ENCODE results near the gene ARHGAP28. TPM values are rescaled to one million over a fixed set of nuclear protein-coding genes. Genes with fewer than 3 reads are reported as not detected.
A peak's percentile ranks its signal among the peaks of the same experiment; 100 is the strongest.

The ARHGAP28 gene
- total and polyA plus RNA-seq, 2 experiments from 2014 or later = 0.20 TPM; not detected in 1

- Histone ChIP-seq H3F3A (ENCODE audit: insufficient read depth) (no peaks in the 10 kb centered on the region), H3K27ac (no peak overlapping the region), H2AFZ (no peak overlapping the region), H3K9me2 (ENCODE audit: insufficient read depth) (no peaks in the 10 kb centered on the region), H3K27me3 (replicated peaks; ENCODE audit: insufficient read depth) (no peaks in the 10 kb centered on the region; the same call in 1 of the 2 replicates), H3K4me1 (ENCODE audit: insufficient read depth) (no peaks in the 10 kb centered on the region), H3K4me3 (no peak overlapping the region), H3K9me3 (ENCODE audit: low read depth) (no peaks in the 10 kb centered on the region), H3K4me2 (ENCODE audit: unreplicated experiment) (no peak overlapping the region), H3K79me2 (ENCODE audit: insufficient read depth) (no peaks in the 10 kb centered on the region), H3K9ac (no peak overlapping the region), H4K20me1 (ENCODE audit: insufficient read depth) (no peaks in the 10 kb centered on the region), H3K36me3 (ENCODE audit: low read depth) (no peaks in the 10 kb centered on the region)
- 49 to 55% methylated on average over 4 of the region's 4 CpGs for WGBS, 2 experiments (ENCODE audit: low coverage in 1 of 2, low lambda C conversion rate in 2 of 2, missing lambda C conversion rate in 2 of 2)
- no peak for DNase-seq
- TF ChIP-seq EZH2phosphoT487 (IDR thresholded peaks at IDR 0.05; ENCODE audit: insufficient read depth, low read depth) = no peak
- TF ChIP-seq EZH2 (IDR thresholded peaks at IDR 0.05; ENCODE audit: insufficient read depth, poor library complexity, severe bottlenecking) = no peak
- in situ Hi-C loops (cut with MboI) = no loop called here
Observed at GRCh38 chr18:6807515-6808257, 78.2 kb downstream of the ARHGAP28 start.

- TF ChIP-seq EZH2 (IDR thresholded peaks at IDR 0.05; ENCODE audit: insufficient read depth, poor library complexity, severe bottlenecking) = no peak
- TF ChIP-seq EZH2phosphoT487 (IDR thresholded peaks at IDR 0.05; ENCODE audit: insufficient read depth, low read depth) = no peak
- in situ Hi-C loops (cut with MboI) = no loop called here
- no peak overlapping the region for H3K27ac ChIP-seq
- no peaks in the 10 kb centered on the region for H3K9me2 ChIP-seq (ENCODE audit: insufficient read depth)
- peaks cover 6% of the 10 kb centered on the region; the same call in 1 of the 2 replicates for H3K27me3 ChIP-seq (replicated peaks; ENCODE audit: insufficient read depth)
- peak; percentile 9 for DNase-seq
- H3K4me1 ChIP-seq (ENCODE audit: insufficient read depth) = no peaks in the 10 kb centered on the region
- no peaks in the 10 kb centered on the region for H3K36me3 ChIP-seq (ENCODE audit: low read depth)
- H2AFZ ChIP-seq = no peak overlapping the region
- H3F3A ChIP-seq (ENCODE audit: insufficient read depth) = no peaks in the 10 kb centered on the region
- H3K79me2 ChIP-seq (ENCODE audit: insufficient read depth) = no peaks in the 10 kb centered on the region
- H3K4me3 ChIP-seq = no peak overlapping the region
- no peak overlapping the region for H3K4me2 ChIP-seq (ENCODE audit: unreplicated experiment)
- no peaks in the 10 kb centered on the region for H4K20me1 ChIP-seq (ENCODE audit: insufficient read depth)
- no peaks in the 10 kb centered on the region for H3K9me3 ChIP-seq (ENCODE audit: low read depth)
- no peak overlapping the region for H3K9ac ChIP-seq
Observed at GRCh38 chr18:6810191-6810590, 80.7 kb downstream of the ARHGAP28 start.

- no peaks in the 10 kb centered on the region for H3K36me3 ChIP-seq (ENCODE audit: low read depth)
- WGBS, 2 experiments (ENCODE audit: low coverage in 1 of 2, low lambda C conversion rate in 2 of 2, missing lambda C conversion rate in 2 of 2) = 4 to 15% methylated on average over 1 of the region's 1 CpG
- DNase-seq = no peak
Observed at GRCh38 chr18:6811816-6812215, 82.3 kb downstream of the ARHGAP28 start.

GRCh38 chr18:6814882-6815425, 85.4 kb downstream of the ARHGAP28 start:
- Histone ChIP-seq H3K79me2 (ENCODE audit: insufficient read depth) (no peaks in the 10 kb centered on the region), H3K9ac (no peak overlapping the region), H3K9me2 (ENCODE audit: insufficient read depth) (no peaks in the 10 kb centered on the region), H3K4me3 (no peak overlapping the region), H2AFZ (no peak overlapping the region), H3F3A (ENCODE audit: insufficient read depth) (no peaks in the 10 kb centered on the region), H3K4me2 (ENCODE audit: unreplicated experiment) (no peak overlapping the region), H3K36me3 (ENCODE audit: low read depth) (no peaks in the 10 kb centered on the region), H3K4me1 (ENCODE audit: insufficient read depth) (no peaks in the 10 kb centered on the region), H3K9me3 (ENCODE audit: low read depth) (no peaks in the 10 kb centered on the region), H3K27ac (no peak overlapping the region), H4K20me1 (ENCODE audit: insufficient read depth) (no peaks in the 10 kb centered on the region), H3K27me3 (replicated peaks; ENCODE audit: insufficient read depth) (0 out of 2 replicates have a peak, but pooled peaks cover 8% of the 10 kb centered on the region)
- WGBS, 2 experiments (ENCODE audit: low coverage in 1 of 2, low lambda C conversion rate in 2 of 2, missing lambda C conversion rate in 2 of 2) = 53 to 56% methylated on average over 4 of the region's 4 CpGs
- in situ Hi-C loops (cut with MboI) = no loop called here
- DNase-seq = no peak
- TF ChIP-seq EZH2phosphoT487 (IDR thresholded peaks at IDR 0.05; ENCODE audit: insufficient read depth, low read depth) (no peak), EZH2 (IDR thresholded peaks at IDR 0.05; ENCODE audit: insufficient read depth, poor library complexity, severe bottlenecking) (no peak)

More at GRCh38 chr18:6811816-6812215, 82.3 kb downstream of the ARHGAP28 start:
- no peaks in the 10 kb centered on the region for H3K79me2 ChIP-seq (ENCODE audit: insufficient read depth)
- no peak for TF ChIP-seq EZH2phosphoT487 (IDR thresholded peaks at IDR 0.05; ENCODE audit: insufficient read depth, low read depth)
- TF ChIP-seq EZH2 (IDR thresholded peaks at IDR 0.05; ENCODE audit: insufficient read depth, poor library complexity, severe bottlenecking) = no peak
- peaks cover 6% of the 10 kb centered on the region; the same call in 1 of the 2 replicates for H3K27me3 ChIP-seq (replicated peaks; ENCODE audit: insufficient read depth)
- H3K4me3 ChIP-seq = no peak overlapping the region
- H3K4me2 ChIP-seq (ENCODE audit: unreplicated experiment) = no peak overlapping the region
- H3K9me2 ChIP-seq (ENCODE audit: insufficient read depth) = no peaks in the 10 kb centered on the region
- H3K9me3 ChIP-seq (ENCODE audit: low read depth) = no peaks in the 10 kb centered on the region
- no peaks in the 10 kb centered on the region for H3F3A ChIP-seq (ENCODE audit: insufficient read depth)
- no peak overlapping the region for H2AFZ ChIP-seq
- no peaks in the 10 kb centered on the region for H4K20me1 ChIP-seq (ENCODE audit: insufficient read depth)
- H3K9ac ChIP-seq = no peak overlapping the region
- in situ Hi-C loops (cut with MboI) = no loop called here
- no peaks in the 10 kb centered on the region for H3K4me1 ChIP-seq (ENCODE audit: insufficient read depth)
- no peak overlapping the region for H3K27ac ChIP-seq

Data from GM23248 (cell line).